ENCODE results near the gene CTNNA2. TPM values are rescaled to one million over a fixed set of nuclear protein-coding genes. Genes with fewer than 3 reads are reported as not detected.

The CTNNA2 gene
- total and polyA plus RNA-seq, 9 of the 15 experiments (the other 6 are each of a cell fraction or from before 2014, with no cell fraction given): 0.03 to 0.40 (median 0.15) TPM

GRCh38 chr2:79622508-79622907, 109.7 kb downstream of the CTNNA2 start (continued):
- no peak for TF ChIP-seq ZNF707 (CRISPR knock-in tag; conservative IDR thresholded peaks at IDR 0.05)
- TF ChIP-seq GTF2A2 (tag; IDR thresholded peaks at IDR 0.05): no peak
- TF ChIP-seq BRF2 (IDR thresholded peaks at IDR 0.05; ENCODE audit: borderline replicate concordance, insufficient read depth, insufficient read length): no peak

GRCh38 chr2:79627237-79627636, 114.4 kb downstream of the CTNNA2 start:
- intact Hi-C loops (cut with micrococcal nuclease): no loop called here
- FAIRE-seq: no peak
- 5% methylated on average over 5 of the region's 5 CpGs for WGBS (ENCODE audit: insufficient coverage, low coverage, missing lambda C conversion rate)

More at GRCh38 chr2:79627237-79627636, 114.4 kb downstream of the CTNNA2 start:
- Histone ChIP-seq H3K79me2 (ENCODE audit: control insufficient read depth, insufficient read depth, low read length) (no peaks in the 10 kb centered on the region), H3K9me3 (replicated peaks; ENCODE audit: control insufficient read depth, insufficient read depth, low read depth, low read length) (no peaks in the 10 kb centered on the region), H3K4me1 (replicated peaks in 1 of 2; ENCODE audit: control insufficient read depth in 2 of 2, insufficient read depth in 2 of 2, low read length in 2 of 2) (no peaks in the 10 kb centered on the region), H3K4me2 (ENCODE audit: insufficient read depth, low read length) (no peak overlapping the region), H3K4me3 (no peak overlapping the region), H3K36me3 (ENCODE audit: control insufficient read depth, insufficient read depth, low read length) (no peaks in the 10 kb centered on the region), H3K27me3 (ENCODE audit: control insufficient read depth in 2 of 2, insufficient read depth in 2 of 2, low read length in 2 of 2) (no peaks in the 10 kb centered on the region), H4K20me1 (replicated peaks; ENCODE audit: control insufficient read depth, insufficient read depth, low read length) (no peaks in the 10 kb centered on the region), H2AFZ (ENCODE audit: low read depth, low read length) (no peak overlapping the region), H3K27ac (ENCODE audit: extremely low read depth, low read depth, low read length) (no peak overlapping the region), H3K9me1 (ENCODE audit: control insufficient read depth, insufficient read depth, low read length) (no peaks in the 10 kb centered on the region), H3K9ac (ENCODE audit: insufficient read depth in 1 of 2, low read depth in 2 of 2, low read length in 2 of 2) (no peak overlapping the region)
- ATAC-seq: no peak
- in situ Hi-C loops (cut with MboI): no loop called here
- CTCF ChIA-PET (ENCODE audit: low intra/inter-chr PET ratio): no interaction called here
- no peak for DNase-seq (ENCODE audit: extremely low read depth in 1 of 4, low spot score in 3 of 4)
- TF ChIP-seq IRF1 (CRISPR knock-in tag; IDR thresholded peaks at IDR 0.05; ENCODE audit: borderline replicate concordance) (no peak), ZFPM2 (CRISPR knock-in tag; IDR thresholded peaks at IDR 0.05) (no peak), ZNF165 (CRISPR knock-in tag; IDR thresholded peaks at IDR 0.05; ENCODE audit: borderline replicate concordance) (no peak), HDGF (IDR thresholded peaks at IDR 0.05) (no peak), ZNF766 (CRISPR knock-in tag; conservative IDR thresholded peaks at IDR 0.05) (no peak), RBM14 (IDR thresholded peaks at IDR 0.05; ENCODE audit: borderline replicate concordance, insufficient read depth, low read depth, low read length) (no peak), SPI1 (IDR thresholded peaks at IDR 0.05; ENCODE audit: borderline replicate concordance, low read depth, low read length) (no peak), HDAC2 (IDR thresholded peaks at IDR 0.05) (no peak)
- POLR2A ChIA-PET: no interaction called here
- BruUV-seq (replicated peaks): no TSS peak

Data from K562 (cell line).